Activated CD8-positive, alpha-beta T cell treated with anti-CD3 and anti-CD28 coated beads for 36 hours (primary cell): Measurements from ENCODE around the gene SSTR3. TPM values are rescaled to one million over a fixed set of nuclear protein-coding genes. Genes with fewer than 3 reads are reported as not detected.

ENCODE experiments used
- ATAC-seq: fragments of 200-7000 bp; cut with Tn5 transposase; one replicate; pipeline ENCODE4 v1.10.0; 2021; ENCODE audit warnings: mild to moderate bottlenecking, moderate library complexity
- CTCF ChIA-PET: fragments of 350-600 bp; sonication (Branson Sonifier 250); formaldehyde crosslinking; loops from one replicate; lab custom pipeline; 2021; ENCODE audit warnings: antibody characterized with exemption; lab: Charles Lee
- POLR2A ChIA-PET: fragments of 350-600 bp; sonication (Branson Sonifier 250); formaldehyde crosslinking; loops from one replicate; lab custom pipeline; 2021; ENCODE audit warnings: antibody characterized with exemption; lab: Charles Lee
- DNase-seq: peaks from one replicate; pipeline ENCODE4 v3.0.0-alpha.2; 2020
- H3K27ac Mint-ChIP-seq: one replicate; pipeline ENCODE4 v1.8.0; 2021; ENCODE audit warnings: mild to moderate bottlenecking, mixed read lengths
- H3K27me3 Mint-ChIP-seq: one replicate; pipeline ENCODE4 v1.8.0; 2021; ENCODE audit warnings: mixed read lengths
- H3K36me3 Mint-ChIP-seq: one replicate; pipeline ENCODE4 v1.8.0; 2021; ENCODE audit warnings: low read depth, mixed read lengths
- H3K4me1 Mint-ChIP-seq: one replicate; pipeline ENCODE4 v1.8.0; 2021; ENCODE audit warnings: low read depth, mixed read lengths
- H3K4me3 Mint-ChIP-seq: one replicate; pipeline ENCODE4 v1.8.0; 2021; ENCODE audit warnings: mild to moderate bottlenecking, moderate library complexity, mixed read lengths
- H3K9me3 Mint-ChIP-seq: one replicate; pipeline ENCODE4 v1.8.0; 2021; ENCODE audit warnings: mixed read lengths
- CTCF ChIP-seq: fragments of 200-600 bp; IDR thresholded peaks from one replicate; pipeline ENCODE4 v1.8.0; 2022; ENCODE audit warnings: antibody characterized with exemption, mild to moderate bottlenecking
- intact Hi-C: fragments of 100-400 bp; cut with micrococcal nuclease; formaldehyde crosslinking; loops from one replicate; pipeline ENCODE4 v1.10.0; 2022
- total RNA-seq, 2 experiments: library from RNA; stranded (reverse); gene quantifications; one replicate each; pipeline ENCODE4 v1.2.3, GENCODE V29; 2021

Gene SSTR3
- total RNA-seq, 2 experiments from 2014 or later: 7.9 to 8.5 TPM

GRCh38 chr22:37224757-37225420, 12.6 kb upstream of the SSTR3 start:
- DNase-seq (peak; percentile 37), ATAC-seq (no peak)
- Mint-ChIP-seq H3K36me3 (peaks cover 87% of the 10 kb centered on the region), H3K4me3 (no peak overlapping the region), H3K27me3 (no peaks in the 10 kb centered on the region), H3K27ac (peak overlapping the region; percentile 94), H3K9me3 (peaks cover 22% of the 10 kb centered on the region), H3K4me1 (peaks cover 84% of the 10 kb centered on the region)
- ChIA-PET CTCF (interaction anchor here (1.0 to 3.3 kb wide), 5 partner anchors 14 to 61 kb away, joined by 3 to 25 read pairs (median 9); no protein-coding TSS in a partner anchor), POLR2A (interaction anchor here (1.2 to 5.3 kb wide), 3 partner anchors 8 to 19 kb away, joined by 3 to 61 read pairs (median 7); partner anchors contain the start of gene RAC2)
- no peak for TF ChIP-seq CTCF
- intact Hi-C loops: no loop called here

DNA sequence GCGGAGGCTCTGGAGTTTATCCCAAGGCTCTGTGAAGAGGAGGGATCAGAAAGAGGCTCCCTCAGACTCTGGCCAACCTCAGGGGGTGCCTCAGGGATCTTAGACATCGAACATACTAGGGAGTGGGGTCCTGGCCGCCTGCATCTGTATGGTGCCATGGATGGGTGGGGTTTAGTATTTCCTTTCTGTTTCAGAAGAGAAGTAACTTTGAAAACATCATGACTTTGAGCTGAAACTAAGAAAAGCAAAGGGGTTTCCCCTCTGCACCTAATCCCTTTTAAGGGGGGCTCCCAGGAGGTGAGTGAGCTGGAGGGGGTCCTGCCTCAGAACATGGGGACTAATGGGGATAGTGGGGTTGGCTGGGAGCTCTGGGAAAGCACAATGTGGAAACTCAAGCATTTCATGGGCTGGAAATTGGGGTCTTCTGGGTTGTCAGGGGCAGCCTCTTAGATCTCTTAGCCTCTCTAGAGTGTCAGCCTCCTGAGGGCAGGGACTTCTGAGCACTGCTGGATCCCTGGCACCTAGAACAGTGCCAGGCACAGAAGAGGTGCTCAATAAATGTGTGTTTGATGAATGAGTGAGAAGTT, 11.8 kb upstream of the SSTR3 start:
- POLR2A ChIA-PET: interaction anchor here (0.6 to 5.3 kb wide), 5 partner anchors 8 to 80 kb away, joined by 3 to 61 read pairs (median 3); partner anchors contain the start of gene RAC2
- Mint-ChIP-seq H3K36me3 (peaks cover 82% of the 10 kb centered on the region), H3K4me1 (peaks cover 84% of the 10 kb centered on the region), H3K27ac (peak overlapping the region; percentile 94), H3K27me3 (no peaks in the 10 kb centered on the region), H3K9me3 (peaks cover 22% of the 10 kb centered on the region), H3K4me3 (peak overlapping the region; percentile 31)
- CTCF ChIA-PET: interaction anchor here (0.6 to 3.3 kb wide), 5 partner anchors 15 to 60 kb away, joined by 3 to 25 read pairs (median 9); no protein-coding TSS in a partner anchor
- intact Hi-C loops: no loop called here
- no peak for TF ChIP-seq CTCF
- peak; percentile 65 for DNase-seq
- ATAC-seq: peak; percentile 35

- Mint-ChIP-seq H3K36me3 (peaks cover 70% of the 10 kb centered on the region), H3K9me3 (peaks cover 22% of the 10 kb centered on the region), H3K4me3 (peak overlapping the region; percentile 28), H3K27ac (peak overlapping the region; percentile 94), H3K4me1 (peaks cover 85% of the 10 kb centered on the region), H3K27me3 (no peaks in the 10 kb centered on the region)
- ChIA-PET CTCF (interaction anchor here (0.7 to 2.0 kb wide), 6 partner anchors 21 to 62 kb away, joined by 3 to 11 read pairs (median 4); partner anchors contain the start of gene RAC2), POLR2A (interaction anchor here (0.8 to 5.3 kb wide), 10 partner anchors 10 to 143 kb away, joined by 3 to 61 read pairs (median 6); partner anchors contain the start of gene RAC2)
- no peak for TF ChIP-seq CTCF
- peak; percentile 18 for ATAC-seq
- intact Hi-C loops: no loop called here
- peak; percentile 74 for DNase-seq
These were observed 10.2 kb upstream of the SSTR3 start for GRCh38 chr22:37222440-37222971.

DNA sequence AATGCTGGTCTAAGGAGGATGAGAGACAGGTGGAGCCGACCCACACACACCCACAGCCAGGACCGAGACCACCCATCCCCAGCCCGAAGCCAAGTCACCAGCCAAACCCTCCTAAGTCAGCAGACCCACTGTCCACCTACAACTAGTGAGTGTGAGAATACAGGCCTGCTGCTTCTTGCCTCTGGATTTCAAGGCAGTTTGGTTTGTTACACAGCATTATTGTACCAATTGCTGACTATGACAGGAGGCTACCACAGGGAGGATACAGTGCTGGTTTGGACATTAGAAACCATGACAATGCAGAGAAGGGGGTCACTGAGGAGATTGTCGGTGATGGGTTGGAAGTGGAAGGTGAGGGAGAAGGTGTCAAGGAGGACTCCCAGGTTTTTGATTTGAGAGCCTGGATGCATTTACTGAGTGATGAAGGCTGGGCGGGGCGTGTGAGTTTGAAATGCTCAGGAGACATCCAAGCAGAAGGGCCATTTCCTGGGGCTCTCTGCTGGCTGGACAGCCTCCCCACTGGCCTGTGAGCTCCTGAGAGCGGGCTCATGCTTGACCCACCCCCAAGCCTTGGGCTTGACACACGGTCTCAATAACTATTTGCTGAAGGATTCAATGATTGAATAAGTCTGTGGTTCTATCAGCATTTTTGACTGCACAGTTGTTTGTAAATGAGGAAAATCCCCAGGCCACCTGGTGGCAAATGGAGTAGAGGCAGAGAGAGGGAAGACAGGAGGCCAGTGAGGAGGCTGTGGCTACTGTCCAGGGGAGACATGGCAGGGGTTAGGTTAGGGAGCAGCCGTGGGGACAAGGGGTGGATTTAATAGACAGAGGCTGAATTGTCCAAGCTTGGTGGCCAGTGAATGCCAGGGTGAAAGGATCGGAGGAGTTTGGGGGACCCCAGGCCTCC, 9.4 kb upstream of the SSTR3 start:
- H3K36me3 Mint-ChIP-seq: peaks cover 74% of the 10 kb centered on the region
- H3K4me1 Mint-ChIP-seq: peaks cover 92% of the 10 kb centered on the region
- peak; percentile 46 for DNase-seq
- POLR2A ChIA-PET: interaction anchor here (1.1 to 5.3 kb wide), 9 partner anchors 8 to 142 kb away, joined by 3 to 61 read pairs (median 9); partner anchors contain the start of gene RAC2
- TF ChIP-seq CTCF: no peak
- intact Hi-C loops: no loop called here
- ATAC-seq: no peak
- peak overlapping the region; percentile 28 for H3K4me3 Mint-ChIP-seq
- peak overlapping the region; percentile 94 for H3K27ac Mint-ChIP-seq
- H3K27me3 Mint-ChIP-seq: no peaks in the 10 kb centered on the region
- CTCF ChIA-PET: interaction anchor here (0.7 to 2.0 kb wide), 7 partner anchors 20 to 370 kb away, joined by 3 to 11 read pairs (median 5); partner anchors contain the start of gene RAC2
- H3K9me3 Mint-ChIP-seq: peaks cover 22% of the 10 kb centered on the region
